Neural cell (in vitro differentiated cells): Measurements from ENCODE around the gene PDYN. TPM values are rescaled to one million over a fixed set of nuclear protein-coding genes. Genes with fewer than 3 reads are reported as not detected.

Experiments used
- H2AFZ ChIP-seq: fragments of 200-600, 300-800 bp; sonication (generic), shearing (Covaris generic); 2 replicates; pipeline ENCODE4 v1.6.0; 2014; ENCODE audit warnings: low read depth, mild to moderate bottlenecking, antibody characterized with exemption, low read length, moderate library complexity
- H3F3A ChIP-seq: fragments of 200-600 bp; shearing (Covaris generic); 2 replicates; pipeline ENCODE4 v1.6.1; 2016; ENCODE audit warnings: mild to moderate bottlenecking, moderate library complexity, mixed read lengths, antibody characterized with exemption, low read length; ENCODE audit not compliant: insufficient read depth, poor library complexity, severe bottlenecking
- H3K27ac ChIP-seq: fragments of 200-600, 300-800 bp; sonication (generic), shearing (Covaris generic); 2 replicates; pipeline ENCODE4 v1.5.1; 2014; ENCODE audit warnings: mild to moderate bottlenecking, low read length, moderate library complexity
- H3K27me3 ChIP-seq: fragments of 300-800, 200-600 bp; sonication (generic), shearing (Covaris generic); 2 replicates; pipeline ENCODE4 v1.6.0; 2014; ENCODE audit warnings: mild to moderate bottlenecking, low read depth, low read length, moderate library complexity; ENCODE audit not compliant: insufficient read depth
- H3K36me3 ChIP-seq: fragments of 300-800, 200-600 bp; sonication (generic), shearing (Covaris generic); 2 replicates; pipeline ENCODE4 v1.5.1; 2014; ENCODE audit warnings: mild to moderate bottlenecking, antibody characterized with exemption, low read length, moderate library complexity; ENCODE audit not compliant: insufficient read depth
- H3K4me2 ChIP-seq: fragments of 300-800, 200-600 bp; sonication (generic), shearing (Covaris generic); 2 replicates; pipeline ENCODE4 v1.6.0; 2014; ENCODE audit warnings: mild to moderate bottlenecking, low read length
- H3K4me3 ChIP-seq: fragments of 300-800, 200-600 bp; sonication (generic), shearing (Covaris generic); 2 replicates; pipeline ENCODE4 v1.5.1; 2014; ENCODE audit warnings: mild to moderate bottlenecking, low read length, moderate library complexity
- H3K79me2 ChIP-seq: fragments of 200-600 bp; shearing (Covaris generic); replicated peaks from 2 replicates; pipeline ENCODE4 v1.6.0; 2014; ENCODE audit warnings: mild to moderate bottlenecking, low read length, moderate library complexity; ENCODE audit not compliant: insufficient read depth
- H3K9ac ChIP-seq: fragments of 300-800, 200-600 bp; sonication (generic), shearing (Covaris generic); 2 replicates; pipeline ENCODE4 v1.6.1; 2016; ENCODE audit warnings: mild to moderate bottlenecking, low read length, mixed read lengths
- H3K9me2 ChIP-seq: fragments of 200-600 bp; shearing (Covaris generic); 2 replicates; pipeline ENCODE4 v1.6.1; 2016; ENCODE audit warnings: mild to moderate bottlenecking, low read length, mixed read lengths; ENCODE audit not compliant: insufficient read depth
- H3K9me3 ChIP-seq: fragments of 200-600, 300-800 bp; sonication (generic), shearing (Covaris generic); 2 replicates; pipeline ENCODE4 v1.6.1; 2016; ENCODE audit warnings: mild to moderate bottlenecking, mixed run types, low read length, moderate library complexity, mixed read lengths
- H4K20me1 ChIP-seq: fragments of 200-600 bp; shearing (Covaris generic); 2 replicates; pipeline ENCODE4 v1.6.1; 2016; ENCODE audit warnings: mild to moderate bottlenecking, mixed run types; ENCODE audit not compliant: insufficient read depth
- EP300 ChIP-seq: fragments of 450-650 bp; conservative IDR thresholded peaks from 2 replicates; pipeline ENCODE4 v1.6.1; 2014; ENCODE audit warnings: antibody characterized with exemption, mild to moderate bottlenecking, moderate library complexity; ENCODE audit not compliant: poor library complexity, severe bottlenecking
- EZH2 ChIP-seq: fragments of 200-600, 300-800 bp; shearing (Covaris generic), sonication (generic); IDR thresholded peaks from 2 replicates; pipeline ENCODE4 v1.6.1; 2014; ENCODE audit warnings: antibody characterized with exemption, low read length, borderline replicate concordance, mild to moderate bottlenecking; ENCODE audit not compliant: insufficient read depth, poor library complexity, severe bottlenecking
- MXI1 ChIP-seq: fragments of 450-650 bp; conservative IDR thresholded peaks from 2 replicates; pipeline ENCODE4 v1.6.1; 2014; ENCODE audit warnings: antibody characterized with exemption, mild to moderate bottlenecking; ENCODE audit not compliant: poor library complexity, severe bottlenecking
- POLR2AphosphoS5 ChIP-seq: IDR thresholded peaks from 2 replicates; pipeline ENCODE4 v1.6.1; 2012
- RAD21 ChIP-seq: fragments of 450-650 bp; conservative IDR thresholded peaks from 2 replicates; pipeline ENCODE4 v1.6.1; 2014; ENCODE audit warnings: antibody characterized with exemption, mild to moderate bottlenecking, moderate library complexity
- SMC3 ChIP-seq: fragments of 450-650 bp; conservative IDR thresholded peaks from 2 replicates; pipeline ENCODE4 v1.6.1; 2014; ENCODE audit warnings: antibody characterized with exemption, mild to moderate bottlenecking, moderate library complexity; ENCODE audit not compliant: poor library complexity
- TAF1 ChIP-seq: IDR thresholded peaks from 2 replicates; pipeline ENCODE4 v1.6.1; 2012; ENCODE audit warnings: low read depth
- polyA plus RNA-seq: library from polyadenylated mRNA; depleted of rRNA; stranded (reverse); fragments of >200 nt; gene quantifications from 2 replicates; pipeline ENCODE4 v1.2.3, GENCODE V29; 2014
- TF ChIP-seq, protein P1 (sequence below): IDR thresholded peaks from 2 replicates; pipeline ENCODE4 v1.6.1; 2012; ENCODE audit warnings: borderline replicate concordance
- TF ChIP-seq, protein P2 (sequence below): fragments of 450-650 bp; IDR thresholded peaks from 2 replicates; pipeline ENCODE4 v1.5.1; 2014; ENCODE audit warnings: antibody characterized with exemption, mild to moderate bottlenecking, moderate library complexity; ENCODE audit not compliant: poor library complexity, severe bottlenecking

PDYN gene
- polyA plus RNA-seq, 1 donor from 2014 or later, result 17.3 TPM

DNA sequence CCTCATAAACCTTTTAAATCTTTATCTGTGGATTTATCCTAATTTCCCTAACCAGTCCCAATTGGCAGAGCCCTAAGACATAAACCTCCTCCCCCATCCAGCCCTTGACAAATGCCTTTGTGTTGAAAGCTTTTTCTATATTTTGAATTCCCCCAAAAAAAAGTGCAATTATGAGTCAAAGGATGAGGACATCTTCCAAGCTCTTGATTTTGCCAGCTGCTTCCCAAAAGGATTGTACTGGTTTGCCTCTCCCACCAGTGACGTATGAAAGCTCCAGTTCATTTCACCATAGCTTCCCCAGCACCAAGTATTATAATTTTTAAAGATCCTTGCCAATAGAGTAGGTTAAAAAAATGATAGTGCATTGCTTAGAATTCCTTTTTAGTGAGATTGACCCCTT, 59.7 kb downstream of the PDYN start:
- no peaks in the 10 kb centered on the region for H3K9me2 ChIP-seq
- no peak overlapping the region for H2AFZ ChIP-seq
- no peaks in the 10 kb centered on the region for H3K36me3 ChIP-seq
- TF ChIP-seq, protein P1, sequence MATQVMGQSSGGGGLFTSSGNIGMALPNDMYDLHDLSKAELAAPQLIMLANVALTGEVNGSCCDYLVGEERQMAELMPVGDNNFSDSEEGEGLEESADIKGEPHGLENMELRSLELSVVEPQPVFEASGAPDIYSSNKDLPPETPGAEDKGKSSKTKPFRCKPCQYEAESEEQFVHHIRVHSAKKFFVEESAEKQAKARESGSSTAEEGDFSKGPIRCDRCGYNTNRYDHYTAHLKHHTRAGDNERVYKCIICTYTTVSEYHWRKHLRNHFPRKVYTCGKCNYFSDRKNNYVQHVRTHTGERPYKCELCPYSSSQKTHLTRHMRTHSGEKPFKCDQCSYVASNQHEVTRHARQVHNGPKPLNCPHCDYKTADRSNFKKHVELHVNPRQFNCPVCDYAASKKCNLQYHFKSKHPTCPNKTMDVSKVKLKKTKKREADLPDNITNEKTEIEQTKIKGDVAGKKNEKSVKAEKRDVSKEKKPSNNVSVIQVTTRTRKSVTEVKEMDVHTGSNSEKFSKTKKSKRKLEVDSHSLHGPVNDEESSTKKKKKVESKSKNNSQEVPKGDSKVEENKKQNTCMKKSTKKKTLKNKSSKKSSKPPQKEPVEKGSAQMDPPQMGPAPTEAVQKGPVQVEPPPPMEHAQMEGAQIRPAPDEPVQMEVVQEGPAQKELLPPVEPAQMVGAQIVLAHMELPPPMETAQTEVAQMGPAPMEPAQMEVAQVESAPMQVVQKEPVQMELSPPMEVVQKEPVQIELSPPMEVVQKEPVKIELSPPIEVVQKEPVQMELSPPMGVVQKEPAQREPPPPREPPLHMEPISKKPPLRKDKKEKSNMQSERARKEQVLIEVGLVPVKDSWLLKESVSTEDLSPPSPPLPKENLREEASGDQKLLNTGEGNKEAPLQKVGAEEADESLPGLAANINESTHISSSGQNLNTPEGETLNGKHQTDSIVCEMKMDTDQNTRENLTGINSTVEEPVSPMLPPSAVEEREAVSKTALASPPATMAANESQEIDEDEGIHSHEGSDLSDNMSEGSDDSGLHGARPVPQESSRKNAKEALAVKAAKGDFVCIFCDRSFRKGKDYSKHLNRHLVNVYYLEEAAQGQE, result no peak
- TF ChIP-seq SMC3 (no peak), POLR2AphosphoS5 (no peak), MXI1 (no peak), EZH2 (no peak), EP300 (no peak)
- TF ChIP-seq, protein P2, sequence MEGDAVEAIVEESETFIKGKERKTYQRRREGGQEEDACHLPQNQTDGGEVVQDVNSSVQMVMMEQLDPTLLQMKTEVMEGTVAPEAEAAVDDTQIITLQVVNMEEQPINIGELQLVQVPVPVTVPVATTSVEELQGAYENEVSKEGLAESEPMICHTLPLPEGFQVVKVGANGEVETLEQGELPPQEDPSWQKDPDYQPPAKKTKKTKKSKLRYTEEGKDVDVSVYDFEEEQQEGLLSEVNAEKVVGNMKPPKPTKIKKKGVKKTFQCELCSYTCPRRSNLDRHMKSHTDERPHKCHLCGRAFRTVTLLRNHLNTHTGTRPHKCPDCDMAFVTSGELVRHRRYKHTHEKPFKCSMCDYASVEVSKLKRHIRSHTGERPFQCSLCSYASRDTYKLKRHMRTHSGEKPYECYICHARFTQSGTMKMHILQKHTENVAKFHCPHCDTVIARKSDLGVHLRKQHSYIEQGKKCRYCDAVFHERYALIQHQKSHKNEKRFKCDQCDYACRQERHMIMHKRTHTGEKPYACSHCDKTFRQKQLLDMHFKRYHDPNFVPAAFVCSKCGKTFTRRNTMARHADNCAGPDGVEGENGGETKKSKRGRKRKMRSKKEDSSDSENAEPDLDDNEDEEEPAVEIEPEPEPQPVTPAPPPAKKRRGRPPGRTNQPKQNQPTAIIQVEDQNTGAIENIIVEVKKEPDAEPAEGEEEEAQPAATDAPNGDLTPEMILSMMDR, result no peak
- H3K27me3 ChIP-seq, result no peaks in the 10 kb centered on the region
- no peaks in the 10 kb centered on the region for H4K20me1 ChIP-seq
- H3K4me2 ChIP-seq, result no peak overlapping the region
- H3K79me2 ChIP-seq, result no peaks in the 10 kb centered on the region
- H3K27ac ChIP-seq, result no peak overlapping the region
- no peaks in the 10 kb centered on the region for H3K9me3 ChIP-seq
- no peak overlapping the region for H3K9ac ChIP-seq
- H3F3A ChIP-seq, result no peaks in the 10 kb centered on the region
- H3K4me3 ChIP-seq, result no peak overlapping the region

DNA sequence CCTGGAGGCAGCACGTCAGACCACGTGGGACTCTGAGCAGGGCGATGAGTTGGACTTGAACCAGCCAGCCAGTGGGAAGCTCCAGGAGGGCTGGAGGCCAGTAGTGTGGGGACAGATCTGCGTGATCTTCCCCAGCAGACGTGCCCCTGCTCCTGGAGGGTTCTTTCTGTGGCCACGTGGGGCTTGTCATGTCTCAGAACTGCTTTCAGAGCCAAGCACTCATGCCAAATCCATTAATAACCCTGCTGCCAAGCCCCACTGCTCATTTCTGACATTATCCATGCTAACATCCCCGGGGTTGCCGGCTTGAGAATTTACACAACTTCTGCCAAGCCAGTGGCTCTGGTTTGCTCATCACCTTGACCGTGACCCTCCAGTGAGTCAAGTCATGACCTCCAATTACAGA, 60.4 kb downstream of the PDYN start:
- TF ChIP-seq TAF1 (no peak), EP300 (no peak), SMC3 (no peak), RAD21 (no peak), MXI1 (no peak), EZH2 (no peak), POLR2AphosphoS5 (no peak)
- TF ChIP-seq, protein P1, result no peak
- TF ChIP-seq, protein P2, result no peak
- H3K36me3 ChIP-seq, result no peaks in the 10 kb centered on the region

More for the DNA sequence above, 60.4 kb downstream of the PDYN start:
- H2AFZ ChIP-seq, result no peak overlapping the region
- H3K9me2 ChIP-seq, result no peaks in the 10 kb centered on the region
- H3F3A ChIP-seq, result no peaks in the 10 kb centered on the region
- no peak overlapping the region for H3K9ac ChIP-seq
- H3K9me3 ChIP-seq, result no peaks in the 10 kb centered on the region
- H3K4me3 ChIP-seq, result no peak overlapping the region
- H3K4me2 ChIP-seq, result no peak overlapping the region
- no peak overlapping the region for H3K27ac ChIP-seq
- no peaks in the 10 kb centered on the region for H4K20me1 ChIP-seq
- no peaks in the 10 kb centered on the region for H3K79me2 ChIP-seq
- H3K27me3 ChIP-seq, result no peaks in the 10 kb centered on the region
